HEK293T (cell line): Measurements from ENCODE around the gene IFNG.

Experiments used
- ELF4 ChIP-seq: fragments of 450-650 bp; IDR thresholded peaks from 2 replicates; pipeline ENCODE4 v1.6.1; 2017; ENCODE audit warnings: antibody characterized with exemption
- FOXA1 ChIP-seq: fragments of 450-650 bp; IDR thresholded peaks from 2 replicates; pipeline ENCODE4 v1.6.1; 2016; ENCODE audit warnings: mild to moderate bottlenecking
- FOXM1 ChIP-seq: fragments of 450-650 bp; IDR thresholded peaks from 2 replicates; pipeline ENCODE4 v1.6.1; 2017; ENCODE audit warnings: mild to moderate bottlenecking, borderline replicate concordance
- LEF1 ChIP-seq: fragments of 450-650 bp; IDR thresholded peaks from 2 replicates; pipeline ENCODE4 v1.6.1; 2017; ENCODE audit warnings: mild to moderate bottlenecking, borderline replicate concordance
- SP1 ChIP-seq: fragments of 450-650 bp; IDR thresholded peaks from 2 replicates; pipeline ENCODE4 v1.6.1; 2017

DNA sequence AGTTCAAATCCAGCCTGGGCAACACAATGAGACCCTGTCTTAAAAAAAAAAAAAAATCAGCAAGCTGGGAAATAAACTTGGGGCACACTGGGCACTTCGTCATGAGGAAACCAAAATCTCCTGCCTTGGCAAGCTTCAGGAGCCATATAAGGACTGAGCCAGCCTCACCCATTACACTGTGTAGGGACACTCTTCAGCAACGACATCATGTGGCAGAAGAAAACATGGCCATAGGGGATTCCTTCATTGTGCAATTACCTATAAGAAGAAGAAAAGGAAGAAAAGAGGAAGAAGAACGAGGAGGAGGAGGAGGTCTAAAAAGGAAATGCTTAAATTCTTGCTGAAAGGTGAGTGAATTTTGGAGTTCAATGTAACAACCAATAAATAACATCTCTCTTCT, 26.1 kb upstream of the IFNG start:
- TF ChIP-seq LEF1: no peak
- TF ChIP-seq SP1: no peak
- TF ChIP-seq ELF4: no peak
- no peak for TF ChIP-seq FOXM1
- no peak for TF ChIP-seq FOXA1
